HG03025 (cell line): ENCODE measurements around the gene HS3ST2.

ENCODE experiments used
- ATAC-seq: cut with Tn5 transposase; IDR thresholded peaks from one replicate; pipeline ENCODE4 v1.9.1; 2021; ENCODE audit warnings: mild to moderate bottlenecking, moderate library complexity; ENCODE audit not compliant: unreplicated experiment, low FRiP score

Gene HS3ST2

DNA sequence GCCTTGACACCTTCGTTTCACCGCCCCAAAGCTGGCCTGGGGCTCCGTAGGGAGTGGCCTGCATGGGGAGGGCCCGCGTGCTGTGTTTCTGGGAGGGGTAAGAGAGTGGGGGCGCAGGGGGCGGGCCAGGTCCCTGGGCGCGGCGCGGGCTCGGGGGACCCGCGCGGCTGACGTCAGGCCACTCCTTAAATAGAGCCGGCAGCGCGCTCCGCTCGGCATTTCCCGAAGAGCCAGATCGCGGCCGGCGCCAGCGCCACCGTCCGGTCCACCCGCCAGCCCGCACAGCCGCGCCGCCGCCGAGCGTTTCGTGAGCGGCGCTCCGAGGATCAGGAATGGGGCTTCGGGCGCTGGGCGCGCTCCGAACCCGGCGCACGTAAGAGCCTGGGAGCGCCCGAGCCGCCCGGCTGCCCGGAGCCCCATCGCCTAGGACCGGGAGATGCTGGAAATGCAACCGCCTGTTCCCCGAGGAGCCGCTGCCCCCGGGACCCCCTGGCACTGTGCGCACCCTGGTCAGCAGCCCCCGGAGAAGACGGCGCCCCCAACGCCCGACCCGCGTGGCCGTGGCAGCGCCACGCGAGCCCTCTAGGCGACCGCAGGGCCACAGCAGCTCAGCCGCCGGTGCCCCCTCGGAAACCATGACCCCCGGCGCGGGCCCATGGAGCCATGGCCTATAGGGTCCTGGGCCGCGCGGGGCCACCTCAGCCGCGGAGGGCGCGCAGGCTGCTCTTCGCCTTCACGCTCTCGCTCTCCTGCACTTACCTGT lies at the start of gene HS3ST2:
HS3ST2 (plus strand) TSS at position 215 of the 763 bp plus-strand sequence; CDS start at position 664, 449 bp downstream.
- ATAC-seq, result no peak

DNA sequence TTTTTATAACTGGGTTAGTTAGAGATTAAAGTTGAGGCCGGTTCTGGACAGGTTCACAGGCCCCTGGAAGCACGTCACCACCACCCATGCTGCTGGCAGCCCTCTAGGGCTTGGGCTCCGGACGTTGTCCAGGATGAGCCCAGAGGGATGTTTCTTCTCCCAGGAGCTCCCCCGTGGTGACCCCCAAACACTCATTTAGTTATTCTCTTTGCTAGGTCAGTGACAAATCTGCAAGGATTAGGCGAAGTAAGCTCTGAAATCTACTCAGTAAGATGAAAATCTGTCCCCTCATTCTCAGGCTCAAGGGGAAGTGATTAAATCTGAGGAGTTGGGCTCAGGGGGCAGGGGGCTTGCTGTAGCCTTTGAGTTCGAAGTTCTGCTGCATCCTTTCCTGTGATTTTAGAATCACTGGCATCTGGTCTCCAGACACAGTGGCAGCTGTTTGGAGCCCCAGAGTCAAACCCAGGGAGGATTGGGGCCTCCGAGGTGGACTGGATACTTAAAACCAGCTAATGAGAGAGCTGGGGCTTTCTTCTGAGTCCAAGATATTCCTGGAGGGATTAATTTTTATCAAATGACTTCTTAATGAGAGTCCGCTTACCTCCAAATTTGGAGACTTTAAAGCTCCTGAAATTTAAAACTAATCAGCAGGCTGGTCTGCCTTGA lies 49.2 kb upstream of the HS3ST2 start:
- ATAC-seq, result no peak

GRCh38 chr16:22765479-22765878 lies 48.5 kb upstream of the HS3ST2 start:
- no peak for ATAC-seq

- no peak for ATAC-seq
Observed at GRCh38 chr16:22770866-22771265, 43.1 kb upstream of the HS3ST2 start.

GRCh38 chr16:22771551-22771950 lies 42.4 kb upstream of the HS3ST2 start:
- ATAC-seq, result no peak

DNA sequence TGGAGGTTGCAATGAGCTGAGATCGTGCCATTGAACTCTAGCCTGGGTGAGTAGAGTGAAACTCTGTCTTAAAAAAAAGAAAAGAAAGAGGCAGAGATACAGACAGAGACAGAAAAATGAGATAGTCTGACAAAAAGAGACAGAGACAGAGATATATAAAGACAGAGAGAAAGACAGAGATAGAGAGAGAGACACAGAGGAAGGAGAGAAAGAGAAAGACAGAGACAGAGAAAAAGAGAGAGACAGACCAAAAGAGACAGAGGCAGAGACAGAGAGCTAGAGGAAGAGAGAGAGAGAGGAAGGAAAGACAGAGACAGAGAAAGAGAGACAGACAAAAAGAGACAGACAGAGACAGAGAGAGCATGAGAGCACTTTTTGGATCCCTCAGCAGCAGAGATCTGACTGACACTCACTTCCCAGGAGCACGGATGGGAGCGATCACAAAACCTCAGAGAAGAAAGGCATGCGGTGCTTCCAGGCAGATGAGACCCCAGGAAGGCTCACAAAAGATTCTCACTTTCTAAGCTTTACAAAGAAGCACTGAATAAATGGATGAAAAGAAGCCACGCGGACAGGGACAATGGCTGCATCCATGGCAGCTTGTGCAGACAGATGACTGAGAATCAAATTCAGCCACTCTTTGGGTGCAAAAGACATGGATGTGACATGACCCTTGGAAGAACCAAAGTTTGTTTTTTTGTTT lies 38.6 kb upstream of the HS3ST2 start:
- ATAC-seq, result no peak

- ATAC-seq, result no peak
Observed at GRCh38 chr16:22781480-22781879, 32.5 kb upstream of the HS3ST2 start.

DNA sequence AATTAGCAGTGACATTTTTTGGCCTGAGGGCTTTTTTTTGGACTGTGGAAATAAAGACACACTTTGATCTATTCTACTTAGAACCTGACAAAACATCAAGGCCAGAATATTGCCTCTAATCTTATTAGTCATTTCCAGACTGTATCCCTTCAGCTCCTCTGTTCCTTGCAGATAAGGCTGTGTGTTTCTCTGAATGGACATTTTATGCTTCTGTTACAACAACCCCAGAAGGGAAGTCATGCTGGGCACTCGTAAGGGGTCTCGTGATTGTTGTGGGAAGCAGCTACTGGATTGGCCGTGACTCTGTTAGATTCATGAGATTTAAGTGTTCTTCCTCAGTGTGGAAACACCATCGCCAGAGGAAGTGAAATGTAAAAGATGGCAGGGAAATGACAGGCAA lies 31.6 kb upstream of the HS3ST2 start:
- ATAC-seq, result no peak

DNA sequence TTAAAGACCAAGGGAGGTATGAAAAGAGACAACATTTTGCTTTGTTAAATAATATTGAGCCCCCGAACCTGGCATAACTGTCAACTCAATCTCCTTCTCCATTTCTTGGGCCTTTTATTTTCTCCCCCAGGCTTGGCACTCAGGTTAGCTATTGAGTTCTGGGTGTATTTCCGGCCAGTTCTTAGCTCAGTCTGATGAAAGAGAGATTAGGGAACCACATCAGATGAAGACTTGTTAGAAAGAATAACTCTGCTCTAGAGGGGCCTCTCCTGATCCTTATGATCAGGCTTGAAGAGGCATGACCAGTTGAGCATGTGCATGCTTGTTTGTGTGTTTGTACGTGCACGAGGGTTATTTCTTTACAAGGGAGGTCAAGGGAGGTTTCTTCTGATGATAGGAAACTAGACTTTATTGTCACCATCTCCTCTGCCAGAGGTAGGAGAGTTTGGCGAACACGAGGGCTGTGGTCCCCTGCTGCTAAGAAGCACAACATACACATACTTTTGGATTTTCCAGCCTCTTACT lies 29.2 kb upstream of the HS3ST2 start:
- no peak for ATAC-seq

- no peak for ATAC-seq
Observed at GRCh38 chr16:22785552-22785951, 28.4 kb upstream of the HS3ST2 start.

DNA sequence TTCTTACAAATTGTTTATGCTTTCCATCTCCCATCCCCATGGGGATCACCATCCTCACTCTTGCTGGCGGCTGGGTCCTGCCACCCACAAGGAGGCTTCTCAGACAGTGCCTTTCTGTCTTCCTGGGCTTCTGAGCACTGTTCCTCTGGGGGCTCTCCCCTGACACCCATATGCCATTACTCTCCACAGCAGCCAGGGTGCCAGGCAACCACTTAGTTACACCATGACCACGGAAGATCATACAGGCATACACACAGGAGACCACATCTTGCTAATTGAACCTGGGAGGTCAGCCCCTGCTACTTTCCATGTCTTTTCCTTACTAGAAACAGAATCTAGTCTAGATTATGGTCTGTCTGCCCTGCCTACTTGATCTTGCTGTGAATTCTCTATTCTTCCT lies 27.7 kb upstream of the HS3ST2 start:
- ATAC-seq, result no peak

DNA sequence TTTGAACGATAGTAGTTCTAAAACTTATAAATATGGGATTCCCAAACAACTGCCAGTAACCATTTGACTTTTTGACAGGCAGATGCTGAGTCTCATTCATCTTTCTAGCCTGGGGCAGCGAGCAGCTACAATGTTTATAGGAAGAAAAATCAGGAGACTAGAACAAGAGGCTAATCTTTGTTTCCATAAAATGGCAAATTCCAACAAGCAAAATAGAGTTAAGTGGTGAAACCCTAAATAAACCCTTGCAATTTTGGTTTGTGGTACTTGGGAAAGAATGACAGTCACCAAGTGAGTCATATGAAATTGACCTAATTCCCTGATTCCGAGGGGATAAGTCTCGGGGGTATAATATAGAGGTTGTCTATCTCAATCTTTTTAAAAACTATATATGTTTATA lies 27.3 kb upstream of the HS3ST2 start:
- no peak for ATAC-seq

- no peak for ATAC-seq
Observed at GRCh38 chr16:22787466-22788192, 26.3 kb upstream of the HS3ST2 start.

- no peak for ATAC-seq
Observed at GRCh38 chr16:22788193-22788530, 25.8 kb upstream of the HS3ST2 start.

- no peak for ATAC-seq
Observed at GRCh38 chr16:22789281-22789945, 24.5 kb upstream of the HS3ST2 start.

- no peak for ATAC-seq
Observed at GRCh38 chr16:22797551-22797950, 16.4 kb upstream of the HS3ST2 start.

- ATAC-seq, result no peak
Observed at GRCh38 chr16:22799113-22799512, 14.8 kb upstream of the HS3ST2 start.

GRCh38 chr16:22804893-22805292 lies 9.1 kb upstream of the HS3ST2 start:
- ATAC-seq, result no peak

GRCh38 chr16:22805326-22805725 lies 8.6 kb upstream of the HS3ST2 start:
- ATAC-seq, result no peak

- ATAC-seq, result no peak
Observed at GRCh38 chr16:22806811-22807210, 7.2 kb upstream of the HS3ST2 start.
